Cerebellar nuclear complex (tissue), 1 donor: ENCODE results near the gene CA7.

Experiments used
- DNase-seq, 2 experiments: peaks; one replicate each; lab custom pipeline; 2025; lab: John Stamatoyannopoulos, UW

Gene CA7

GRCh38 chr16:66844342-66845079, at the start of gene CA7:
CA7 (plus strand) TSS chr16:66844414; CDS start chr16:66844488, 74 bp downstream.
- no peak for DNase-seq

GRCh38 chr16:66798161-66798560, 46.1 kb upstream of the CA7 start:
- DNase-seq = no peak

- DNase-seq = no peak
These were observed 43.4 kb upstream of the CA7 start for GRCh38 chr16:66800856-66801255.

GRCh38 chr16:66801320-66802105, 42.7 kb upstream of the CA7 start, which contains the start of gene TERB1:
TERB1 (minus strand) TSS chr16:66801584; CDS start chr16:66796798, 4,786 bp downstream.
- no peak for DNase-seq

- DNase-seq = no peak
These were observed 42.1 kb upstream of the CA7 start for GRCh38 chr16:66802159-66802558.

GRCh38 chr16:66809765-66810164, 34.4 kb upstream of the CA7 start:
- no peak for DNase-seq

- DNase-seq = no peak
These were observed 33.8 kb upstream of the CA7 start for GRCh38 chr16:66810391-66810790.

- no peak for DNase-seq
These were observed 33.2 kb upstream of the CA7 start for GRCh38 chr16:66811043-66811442.

- DNase-seq = no peak
These were observed 29.5 kb upstream of the CA7 start for GRCh38 chr16:66814734-66815133.

- DNase-seq = no peak
These were observed 20.2 kb upstream of the CA7 start for GRCh38 chr16:66824006-66824405.

- DNase-seq = peak in 1 of 2 experiments; percentile 49
These were observed 13.5 kb upstream of the CA7 start, which contains the start of gene NAE1 for GRCh38 chr16:66830422-66831404. NAE1 (minus strand) TSS chr16:66830976; CDS start chr16:66830899, 77 bp downstream.

GRCh38 chr16:66832190-66832589, 12.0 kb upstream of the CA7 start:
- no peak for DNase-seq

- no peak for DNase-seq
These were observed 11.4 kb upstream of the CA7 start for GRCh38 chr16:66832661-66833305.

- DNase-seq = no peak
These were observed 9.5 kb upstream of the CA7 start for GRCh38 chr16:66834746-66835145.

- DNase-seq = no peak
These were observed 3.3 kb upstream of the CA7 start for GRCh38 chr16:66840883-66841282.

- DNase-seq = no peak
These were observed 2.8 kb upstream of the CA7 start for GRCh38 chr16:66841366-66841765.

- DNase-seq = no peak
These were observed 1.4 kb upstream of the CA7 start for GRCh38 chr16:66842765-66843164.

- DNase-seq = no peak
These were observed 1.0 kb upstream of the CA7 start for GRCh38 chr16:66843191-66843590.

GRCh38 chr16:66844009-66844341, 239 bp upstream of the CA7 start:
- DNase-seq = no peak

GRCh38 chr16:66845080-66845410, 831 bp downstream of the CA7 start:
- no peak for DNase-seq

- DNase-seq = no peak
These were observed 1.6 kb downstream of the CA7 start for GRCh38 chr16:66845791-66846221.

GRCh38 chr16:66846266-66846665, 2.1 kb downstream of the CA7 start:
- no peak for DNase-seq
